Suppressor macrophage treated with lipopolysaccharide for 4 hours (primary cell): ENCODE measurements around the gene PERCC1.
A peak's percentile ranks its signal among the peaks of the same experiment; 100 is the strongest.
"Not testable (repeated sequence)": the region's sequence is repeated elsewhere in the genome, so short reads cannot be mapped to it uniquely, and the experiment has no call there.

ENCODE experiments used
- DNase-seq: peaks from one replicate; pipeline ENCODE4 v3.0.0-alpha.2; 2020

The PERCC1 gene

GRCh38 chr16:1470481-1471251, 39.8 kb downstream of the PERCC1 start:
- peak; percentile 97 for DNase-seq

GRCh38 chr16:1471569-1472194, 40.8 kb downstream of the PERCC1 start:
- DNase-seq = peak; percentile 24

- no peak for DNase-seq
Observed at GRCh38 chr16:1472974-1473373, 42.1 kb downstream of the PERCC1 start.

- peak; percentile 9 for DNase-seq
Observed at GRCh38 chr16:1474082-1474795, 43.4 kb downstream of the PERCC1 start.

GRCh38 chr16:1474796-1475551, 44.1 kb downstream of the PERCC1 start, which contains the start of gene CLCN7:
Gene CLCN7, minus strand, starts transcription at chr16:1475028. Its CDS starts 54 bp downstream, at chr16:1474974.
- DNase-seq = peak; percentile 93

GRCh38 chr16:1475552-1476114, 44.8 kb downstream of the PERCC1 start:
- no peak for DNase-seq

- no peak for DNase-seq
Observed at GRCh38 chr16:1477033-1477432, 46.2 kb downstream of the PERCC1 start.

- DNase-seq = not testable (repeated sequence)
Observed at GRCh38 chr16:1478937-1479336, 48.1 kb downstream of the PERCC1 start.

GRCh38 chr16:1481906-1482835, 51.3 kb downstream of the PERCC1 start:
- peak; percentile 27 for DNase-seq
